Cardiac septum (tissue), 1 donor: ENCODE measurements around the gene ZNF428. TPM values are rescaled to one million over a fixed set of nuclear protein-coding genes. Genes with fewer than 3 reads are reported as not detected.

Source experiments
- DNase-seq: peaks from one replicate; pipeline ENCODE4 v3.0.0-alpha.2; 2020; ENCODE audit warnings: low spot score
- intact Hi-C: fragments of 100-400 bp; cut with DNase I; formaldehyde crosslinking; loops from one replicate; pipeline ENCODE4 v1.14.0; 2022
- total RNA-seq: library from RNA; stranded (reverse); fragmentation: NEBNext Ultra II Directional; extraction: Animal tissue kit (Norgen Biotek cat#: 25700); gene quantifications from one replicate; pipeline ENCODE4 v1.2.1, GENCODE V29; 2021
- donor health status: DM: no; HTN: no; CAD: no.

ZNF428 gene
- total RNA-seq, 1 donor from 2014 or later = 35.6 TPM

- peak; percentile 98 for DNase-seq
- intact Hi-C loops = loop anchor here (1.0 kb wide), 1 partner anchor 21 kb away; the partner anchor contains the start of genes IRGQ and ZNF576
These were observed 44.1 kb downstream of the ZNF428 start, which contains the start of the genes PINLYP and XRCC1 for GRCh38 chr19:43575156-43575950. Gene PINLYP (plus strand): TSS chr19:43575801. CDS start chr19:43577192, 1,391 bp downstream. Gene XRCC1 (minus strand): TSS chr19:43575527. CDS start chr19:43575458, 69 bp downstream.

GRCh38 chr19:43574424-43575155 lies 44.8 kb downstream of the ZNF428 start:
- DNase-seq = no peak
- intact Hi-C loops = loop anchor here (1.0 kb wide), 1 partner anchor 22 kb away; the partner anchor contains the start of genes IRGQ and ZNF576

GRCh38 chr19:43572171-43572588 lies 47.2 kb downstream of the ZNF428 start:
- DNase-seq = no peak
- intact Hi-C loops = no loop called here

- DNase-seq = no peak
- intact Hi-C loops = no loop called here
These were observed 49.1 kb downstream of the ZNF428 start for GRCh38 chr19:43570174-43570791.

GRCh38 chr19:43569657-43570056 lies 49.8 kb downstream of the ZNF428 start:
- DNase-seq = no peak
- intact Hi-C loops = no loop called here

- intact Hi-C loops = no loop called here
- no peak for DNase-seq
These were observed 54.6 kb downstream of the ZNF428 start for GRCh38 chr19:43564800-43565199.

GRCh38 chr19:43563816-43564457 lies 55.5 kb downstream of the ZNF428 start:
- intact Hi-C loops = no loop called here
- no peak for DNase-seq

- peak; percentile 91 for DNase-seq
- intact Hi-C loops = no loop called here
These were observed 56.7 kb downstream of the ZNF428 start for GRCh38 chr19:43562698-43563241.

GRCh38 chr19:43562226-43562697 lies 57.2 kb downstream of the ZNF428 start:
- no peak for DNase-seq
- intact Hi-C loops = no loop called here

- DNase-seq = no peak
- intact Hi-C loops = no loop called here
These were observed 58.1 kb downstream of the ZNF428 start for GRCh38 chr19:43561139-43561970.

- intact Hi-C loops = no loop called here
- no peak for DNase-seq
These were observed 58.7 kb downstream of the ZNF428 start for GRCh38 chr19:43560687-43561086.

Other genes starting within 250 kb of the ZNF428 start
- gene TEX101, start 204.7 kb downstream of the ZNF428 start, total RNA-seq = not detected
- gene LYPD3, start 154.0 kb downstream of the ZNF428 start, total RNA-seq = not detected
- gene PHLDB3, start 114.9 kb downstream of the ZNF428 start, total RNA-seq = 7.3 TPM
- gene ETHE1, start 92.4 kb downstream of the ZNF428 start, total RNA-seq = 12.2 TPM
- 1.7 TPM for gene ZNF575, start 86.4 kb downstream of the ZNF428 start, total RNA-seq
- gene XRCC1, start 44.1 kb downstream of the ZNF428 start, total RNA-seq = 17.9 TPM
- gene PINLYP, start 43.8 kb downstream of the ZNF428 start, total RNA-seq = 1.7 TPM
- gene IRGQ, start 23.5 kb downstream of the ZNF428 start, total RNA-seq = 30.2 TPM
- 11.5 TPM for gene ZNF576, start 23.0 kb downstream of the ZNF428 start, total RNA-seq
- 0.38 TPM for gene SRRM5, start 7.5 kb downstream of the ZNF428 start, total RNA-seq
- 5.7 TPM for gene CADM4, start 20.2 kb upstream of the ZNF428 start, total RNA-seq
- gene PLAUR, start 50.5 kb upstream of the ZNF428 start, total RNA-seq = 6.2 TPM
- gene IRGC, start 96.4 kb upstream of the ZNF428 start, total RNA-seq = not detected
- 17.2 TPM for gene SMG9, start 135.3 kb upstream of the ZNF428 start, total RNA-seq
- 0.43 TPM for gene KCNN4, start 161.3 kb upstream of the ZNF428 start, total RNA-seq
- gene LYPD5, start 182.8 kb upstream of the ZNF428 start, total RNA-seq = 1.3 TPM
- gene ZNF283, start 207.7 kb upstream of the ZNF428 start, total RNA-seq = 15.2 TPM